OCI-M2 (cell line): ENCODE measurements around the gene INTS2.
"Not testable (repeated sequence)": the region's sequence is repeated elsewhere in the genome, so short reads cannot be mapped to it uniquely, and the experiment has no call there.

Experiments
- DNase-seq: peaks from one replicate; lab custom pipeline; 2025; ENCODE audit not compliant: unreplicated experiment; lab: John Stamatoyannopoulos, UW

Gene INTS2

GRCh38 chr17:61826198-61826597, 101.6 kb downstream of the INTS2 start:
- not testable (repeated sequence) for DNase-seq

GRCh38 chr17:61825448-61826137, 102.2 kb downstream of the INTS2 start:
- DNase-seq = no peak

GRCh38 chr17:61822326-61823285, 105.2 kb downstream of the INTS2 start:
- DNase-seq = no peak

- DNase-seq = no peak
Measured at GRCh38 chr17:61821655-61822054, 106.1 kb downstream of the INTS2 start.

GRCh38 chr17:61819265-61819664, 108.5 kb downstream of the INTS2 start:
- not testable (repeated sequence) for DNase-seq

GRCh38 chr17:61818225-61818624, 109.6 kb downstream of the INTS2 start:
- no peak for DNase-seq

- DNase-seq = no peak
Measured at GRCh38 chr17:61817452-61817851, 110.3 kb downstream of the INTS2 start.

GRCh38 chr17:61816538-61816937, 111.2 kb downstream of the INTS2 start:
- no peak for DNase-seq

GRCh38 chr17:61815863-61816503, 111.8 kb downstream of the INTS2 start:
- DNase-seq = no peak
